HG03060 (cell line): Measurements from ENCODE around the gene TOX4.
"Not testable (repeated sequence)": the region's sequence is repeated elsewhere in the genome, so short reads cannot be mapped to it uniquely, and the experiment has no call there.

Source experiments
- ATAC-seq: cut with Tn5 transposase; IDR thresholded peaks from one replicate; pipeline ENCODE4 v1.9.1; 2021; ENCODE audit warnings: low read depth, moderate number of reproducible peaks; ENCODE audit not compliant: unreplicated experiment

TOX4 gene

GRCh38 chr14:21528381-21529348 is 51.7 kb downstream of the TOX4 start:
- ATAC-seq = no peak

DNA sequence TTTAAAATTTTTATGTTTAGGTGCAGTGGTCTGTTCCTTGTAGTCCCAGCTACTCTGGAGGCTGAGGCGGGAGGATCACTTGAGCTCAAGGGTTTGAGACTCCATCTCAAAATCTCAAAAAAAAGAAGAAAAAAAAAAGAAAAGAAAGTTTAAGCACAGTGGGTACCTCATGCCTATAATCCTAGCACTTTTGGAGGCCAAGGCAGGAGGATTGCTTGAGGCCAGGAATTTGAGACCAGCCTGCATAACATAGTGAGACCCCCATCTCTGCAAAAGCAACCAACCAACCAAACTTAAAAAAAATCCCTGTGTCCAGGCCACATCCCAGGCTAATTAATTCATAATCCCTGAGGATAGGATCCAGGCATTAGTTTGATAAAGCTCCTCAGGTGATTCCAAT is 52.5 kb downstream of the TOX4 start:
- ATAC-seq = no peak

GRCh38 chr14:21533294-21533693 is 56.3 kb downstream of the TOX4 start:
- ATAC-seq = no peak

DNA sequence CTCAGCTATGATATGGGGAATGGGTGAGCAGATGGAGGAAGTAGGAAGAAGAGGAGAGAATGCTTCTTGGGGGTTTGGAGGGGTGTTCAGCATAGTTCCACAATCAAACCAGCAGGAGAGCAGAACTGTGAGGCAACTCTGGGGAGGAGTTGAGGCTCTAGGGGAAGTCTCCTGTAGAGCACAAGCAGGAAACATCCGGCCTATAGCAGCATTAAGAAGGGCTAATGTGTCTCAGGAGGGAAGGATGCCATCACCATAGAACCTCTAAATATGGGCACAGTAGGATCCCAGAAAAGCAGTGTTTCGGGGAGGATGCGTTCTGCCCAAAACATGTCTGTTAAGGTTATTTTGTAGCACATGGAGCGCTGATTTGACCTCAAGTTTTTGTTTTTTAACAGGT is 57.6 kb downstream of the TOX4 start:
- no peak for ATAC-seq

DNA sequence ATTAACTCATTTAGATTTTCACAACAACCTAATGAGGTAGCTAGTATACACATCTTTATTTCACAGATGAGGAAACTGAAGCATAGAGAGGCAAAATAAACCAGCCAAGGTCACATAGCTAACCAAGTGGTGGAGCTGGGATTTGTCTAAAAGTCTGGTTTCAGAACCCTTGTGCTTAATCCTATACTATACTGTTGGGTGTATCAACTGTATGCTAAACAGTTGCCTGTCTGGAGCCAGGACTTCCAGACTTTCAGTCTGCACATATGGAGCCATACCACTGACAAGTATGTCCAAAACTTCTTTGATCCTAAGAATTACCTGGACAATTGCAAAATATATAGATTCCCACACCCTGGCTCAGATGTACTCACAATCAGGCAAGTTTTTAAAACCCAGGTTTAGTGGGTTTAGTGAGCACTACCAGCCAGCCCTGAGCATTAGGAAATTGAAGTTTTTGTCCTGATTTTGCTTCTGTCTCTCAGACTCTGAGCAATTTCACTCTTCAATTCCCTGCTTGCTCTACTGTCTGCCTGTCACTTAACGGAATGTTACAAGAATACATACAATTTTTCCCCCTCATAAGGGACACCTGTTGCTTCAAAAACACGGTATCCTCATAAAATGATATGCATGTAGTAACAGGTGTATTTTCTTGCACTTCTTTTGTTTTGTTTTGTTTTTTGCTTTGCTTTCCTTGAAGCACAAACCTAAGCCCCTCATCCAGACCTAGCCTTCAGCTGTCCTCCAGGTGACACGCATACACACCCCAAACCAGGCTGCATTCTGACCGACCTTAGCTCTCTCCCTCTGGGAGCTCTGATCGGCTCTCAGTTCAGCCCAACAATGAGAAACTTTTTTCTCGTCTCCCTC is 58.8 kb downstream of the TOX4 start:
- ATAC-seq = no peak

DNA sequence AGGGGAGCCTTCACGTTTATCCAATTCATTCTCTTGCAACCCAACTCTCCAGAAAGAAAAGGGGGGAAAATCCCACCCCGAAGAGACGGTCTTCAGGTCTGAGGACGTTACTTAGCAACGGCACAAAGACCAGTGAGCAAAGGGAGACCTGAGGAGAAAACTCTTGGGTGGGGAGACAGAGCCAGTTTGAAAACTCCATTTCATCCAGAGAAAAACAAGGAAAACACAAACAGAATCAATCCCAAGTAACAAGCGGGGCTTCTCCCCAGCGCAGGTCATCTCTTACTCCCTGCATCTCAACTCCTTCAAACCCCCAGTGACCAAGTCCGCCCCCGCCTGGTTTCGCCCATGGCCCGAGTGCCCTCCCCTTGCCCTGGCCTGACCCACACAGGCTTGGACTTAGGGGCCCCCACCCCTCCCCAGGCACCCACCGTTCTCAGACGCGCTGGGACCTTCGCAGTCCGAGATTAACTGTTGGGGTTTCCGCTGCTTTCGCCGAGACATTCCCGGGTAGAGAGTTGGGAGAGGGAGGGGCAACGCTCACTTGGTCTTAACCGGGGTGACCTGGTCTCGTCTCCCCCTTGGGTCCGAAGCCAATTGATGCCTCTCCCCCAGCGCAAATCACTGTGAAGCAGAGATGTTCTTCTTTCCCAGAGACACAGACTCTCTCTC is 59.6 kb downstream of the TOX4 start:
- ATAC-seq = no peak

GRCh38 chr14:21537090-21537424 is 60.1 kb downstream of the TOX4 start:
- ATAC-seq = no peak

- ATAC-seq = no peak
Measured at GRCh38 chr14:21539189-21539940, 62.4 kb downstream of the TOX4 start.

DNA sequence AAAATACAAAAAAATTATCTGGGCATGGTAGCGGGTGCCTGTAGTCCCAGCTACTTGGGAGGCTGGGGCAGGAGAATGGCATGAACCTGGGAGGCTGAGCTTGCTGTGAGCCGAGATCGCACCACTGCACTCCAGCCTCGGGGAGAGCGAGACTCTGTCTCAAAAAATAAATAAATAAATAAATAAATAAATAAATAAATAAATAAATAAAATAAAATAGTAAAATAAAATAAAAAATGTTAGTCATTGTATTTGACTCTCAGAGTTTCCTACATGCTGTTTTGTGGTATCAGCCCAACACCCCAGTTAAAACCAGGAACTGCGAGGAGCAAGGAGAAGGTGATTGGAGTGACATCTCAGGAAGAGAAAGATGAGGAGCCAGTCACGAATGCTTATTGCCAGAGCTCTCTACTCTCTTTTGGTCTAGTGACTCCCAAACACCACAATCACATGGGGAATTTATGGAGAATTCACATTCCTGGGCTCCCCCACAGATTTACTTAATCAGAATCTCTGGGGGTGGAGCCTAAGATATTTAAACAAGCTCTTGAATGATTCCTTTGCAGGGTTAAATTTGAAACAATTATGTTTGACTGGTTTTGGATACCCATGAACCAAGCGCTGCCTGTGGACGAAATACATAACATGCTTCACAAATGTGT is 64.5 kb downstream of the TOX4 start:
- no peak for ATAC-seq

DNA sequence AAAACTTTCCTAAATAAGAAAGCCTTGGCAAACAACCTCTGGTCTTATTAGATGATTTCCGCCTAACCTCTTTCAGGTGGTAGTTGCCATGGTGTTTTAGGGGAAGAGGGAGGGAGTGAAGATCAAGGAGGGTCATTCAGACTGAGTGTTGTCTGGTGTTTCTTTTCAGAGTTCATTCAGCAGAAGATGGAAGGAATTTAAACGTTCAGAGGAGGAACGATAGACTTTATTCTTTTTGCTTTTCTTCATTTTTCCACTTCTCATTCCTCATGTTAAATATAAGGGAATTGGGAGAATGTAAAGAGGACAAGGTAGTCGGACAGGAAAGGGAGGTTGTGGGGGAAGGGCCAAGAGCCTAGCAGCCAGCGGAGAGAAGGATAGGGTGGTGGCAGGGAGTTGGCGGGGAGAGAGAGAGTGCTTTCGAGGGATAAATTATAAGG is 66.5 kb downstream of the TOX4 start:
- ATAC-seq = no peak

- no peak for ATAC-seq
Measured at GRCh38 chr14:21543963-21544362, 67.0 kb downstream of the TOX4 start.

DNA sequence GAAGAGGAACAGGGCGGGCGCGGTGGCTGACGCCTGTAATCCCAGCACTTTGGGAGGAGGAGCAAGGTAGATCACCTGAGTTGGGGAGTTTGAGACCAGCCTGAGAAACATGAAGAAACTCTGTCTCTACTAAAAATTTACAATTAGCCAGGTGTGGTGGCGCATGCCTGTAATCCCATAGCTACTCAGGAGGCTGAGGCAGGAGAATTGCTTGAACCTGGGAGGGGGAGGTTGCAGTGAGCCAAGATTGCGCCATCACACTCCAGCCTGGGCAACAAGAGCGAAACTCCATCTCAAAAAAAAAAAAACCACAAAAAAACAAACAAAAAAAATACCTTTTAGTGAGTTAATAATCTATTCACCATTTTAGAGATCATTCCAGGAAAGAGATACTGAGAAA is 67.6 kb downstream of the TOX4 start:
- not testable (repeated sequence) for ATAC-seq
